Lower leg skin (tissue), 3 donors: ENCODE results near the gene CRTAP.

Experiments used
- POLR2A ChIP-seq, 2 donors: fragments of 450-650 bp; IDR thresholded peaks; one replicate each; pipeline ENCODE4 v1.6.1; 2016 to 2017; ENCODE audit warnings: antibody characterized with exemption in 2 of 2, mild to moderate bottlenecking in 1 of 2, moderate library complexity in 1 of 2
- TF ChIP-seq, protein P1 (sequence below), 3 donors: fragments of 450-650 bp; IDR thresholded peaks; one replicate each; pipeline ENCODE4 v1.5.1; 2016; ENCODE audit warnings: antibody characterized with exemption in 3 of 3, mild to moderate bottlenecking in 3 of 3, moderate library complexity in 2 of 3

DNA sequence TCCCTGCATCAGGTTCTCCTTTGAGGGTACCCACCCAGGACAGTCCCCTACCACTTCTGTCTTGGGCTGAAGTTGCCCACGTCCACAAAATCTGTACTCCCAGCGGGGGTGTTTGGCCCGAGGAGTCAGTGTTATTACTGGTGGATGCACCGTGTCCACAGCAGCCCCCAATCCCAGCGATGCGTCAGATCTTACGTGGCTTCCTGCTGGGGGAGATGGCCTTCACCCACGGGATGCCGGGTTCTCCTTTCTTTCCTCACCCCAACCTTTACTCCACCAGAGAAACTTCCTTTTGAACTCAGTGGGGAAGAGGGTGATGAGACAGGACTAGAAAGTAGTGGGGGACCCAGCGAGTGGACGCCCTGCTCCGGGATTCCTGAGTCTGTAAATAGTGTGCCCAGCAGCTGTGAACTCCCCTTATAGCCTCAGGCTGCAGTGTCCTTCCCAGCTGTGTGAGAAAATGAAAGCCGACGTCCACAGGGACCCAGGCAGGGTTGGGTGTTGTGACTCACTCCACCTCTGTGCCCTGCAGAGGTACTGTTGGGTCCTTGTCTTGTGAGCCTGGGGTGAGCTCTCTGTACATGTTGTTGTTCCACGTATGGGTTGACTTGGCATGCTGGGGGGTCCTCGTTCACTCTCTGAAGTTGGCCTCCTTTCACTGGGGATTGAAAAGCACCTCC, 31.5 kb downstream of the CRTAP start:
- TF ChIP-seq, protein P1, sequence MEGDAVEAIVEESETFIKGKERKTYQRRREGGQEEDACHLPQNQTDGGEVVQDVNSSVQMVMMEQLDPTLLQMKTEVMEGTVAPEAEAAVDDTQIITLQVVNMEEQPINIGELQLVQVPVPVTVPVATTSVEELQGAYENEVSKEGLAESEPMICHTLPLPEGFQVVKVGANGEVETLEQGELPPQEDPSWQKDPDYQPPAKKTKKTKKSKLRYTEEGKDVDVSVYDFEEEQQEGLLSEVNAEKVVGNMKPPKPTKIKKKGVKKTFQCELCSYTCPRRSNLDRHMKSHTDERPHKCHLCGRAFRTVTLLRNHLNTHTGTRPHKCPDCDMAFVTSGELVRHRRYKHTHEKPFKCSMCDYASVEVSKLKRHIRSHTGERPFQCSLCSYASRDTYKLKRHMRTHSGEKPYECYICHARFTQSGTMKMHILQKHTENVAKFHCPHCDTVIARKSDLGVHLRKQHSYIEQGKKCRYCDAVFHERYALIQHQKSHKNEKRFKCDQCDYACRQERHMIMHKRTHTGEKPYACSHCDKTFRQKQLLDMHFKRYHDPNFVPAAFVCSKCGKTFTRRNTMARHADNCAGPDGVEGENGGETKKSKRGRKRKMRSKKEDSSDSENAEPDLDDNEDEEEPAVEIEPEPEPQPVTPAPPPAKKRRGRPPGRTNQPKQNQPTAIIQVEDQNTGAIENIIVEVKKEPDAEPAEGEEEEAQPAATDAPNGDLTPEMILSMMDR (IDR thresholded peaks at IDR 0.05) = no peak
- no peak for TF ChIP-seq POLR2A (IDR thresholded peaks at IDR 0.05)
